CD4-positive, alpha-beta T cell treated with Interleukin-6 for 4 hours (primary cell): ENCODE data around the gene SCAP.
"Not testable (repeated sequence)": the region's sequence is repeated elsewhere in the genome, so short reads cannot be mapped to it uniquely, and the experiment has no call there.

Experiments
- DNase-seq: peaks from one replicate; pipeline ENCODE4 v3.0.0-alpha.2; 2020; ENCODE audit warnings: mixed read lengths

The SCAP gene

GRCh38 chr3:47394140-47394870, 81.4 kb downstream of the SCAP start:
- DNase-seq, result no peak

DNA sequence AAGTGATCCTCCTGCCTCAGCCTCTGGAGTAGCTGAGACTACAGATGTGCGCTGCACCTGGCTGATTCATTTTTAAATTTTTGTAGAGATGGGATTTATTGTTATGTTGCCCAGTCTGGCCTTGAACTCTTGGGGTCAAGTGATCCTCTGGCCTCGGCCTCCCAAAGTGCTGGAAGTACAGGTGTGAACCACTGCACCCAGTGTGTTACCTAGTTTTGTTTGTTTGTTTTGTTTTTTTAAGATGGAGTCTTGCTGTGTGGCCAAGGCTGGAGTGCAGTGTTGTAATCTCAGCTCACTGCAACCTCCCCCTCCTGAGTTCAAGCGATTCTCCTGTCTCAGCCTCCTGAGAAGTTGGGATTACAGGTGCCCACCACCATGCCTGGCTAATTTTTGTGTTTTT, 82.8 kb downstream of the SCAP start:
- DNase-seq, result no peak

GRCh38 chr3:47385796-47386195, 89.9 kb downstream of the SCAP start:
- DNase-seq, result no peak

DNA sequence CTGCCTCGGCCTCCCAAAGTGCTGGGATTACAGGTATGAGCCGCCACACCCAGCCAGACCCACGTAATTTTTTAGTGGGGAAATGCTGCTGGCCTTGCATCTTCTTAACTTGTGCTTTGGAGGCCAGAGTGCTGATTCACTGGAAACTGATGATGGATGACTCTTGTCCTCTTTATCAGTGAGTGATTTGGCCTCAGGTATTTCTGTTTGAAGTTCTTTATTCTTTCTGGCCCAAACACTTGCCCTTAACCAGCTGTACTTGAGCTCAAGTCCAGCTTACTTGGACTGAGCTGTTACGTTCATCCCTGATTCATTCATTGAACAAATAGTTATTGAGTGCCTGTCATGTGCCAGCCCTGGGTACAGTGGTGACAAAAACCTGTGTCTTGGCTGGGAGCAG, 90.7 kb downstream of the SCAP start:
- DNase-seq, result no peak

DNA sequence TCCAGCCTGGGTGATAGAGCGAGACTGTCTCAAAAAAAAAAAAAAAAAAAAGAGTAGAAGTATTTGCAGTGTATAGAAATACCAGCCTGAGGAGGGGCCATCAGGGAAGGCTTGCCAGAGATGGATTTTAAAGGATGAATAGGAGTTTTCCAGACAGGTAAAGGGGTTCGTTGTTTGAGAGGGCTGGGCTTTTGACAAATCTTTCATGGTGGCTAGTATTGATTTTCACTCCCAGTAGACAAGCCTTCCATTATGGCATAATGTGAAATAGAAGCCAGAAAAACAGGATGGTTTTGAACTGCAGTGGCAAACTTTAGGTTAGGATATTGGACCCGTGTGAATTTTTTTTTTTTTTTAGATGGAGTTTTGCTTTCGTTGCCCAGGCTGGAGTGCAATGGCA, 91.3 kb downstream of the SCAP start:
- no peak for DNase-seq

DNA sequence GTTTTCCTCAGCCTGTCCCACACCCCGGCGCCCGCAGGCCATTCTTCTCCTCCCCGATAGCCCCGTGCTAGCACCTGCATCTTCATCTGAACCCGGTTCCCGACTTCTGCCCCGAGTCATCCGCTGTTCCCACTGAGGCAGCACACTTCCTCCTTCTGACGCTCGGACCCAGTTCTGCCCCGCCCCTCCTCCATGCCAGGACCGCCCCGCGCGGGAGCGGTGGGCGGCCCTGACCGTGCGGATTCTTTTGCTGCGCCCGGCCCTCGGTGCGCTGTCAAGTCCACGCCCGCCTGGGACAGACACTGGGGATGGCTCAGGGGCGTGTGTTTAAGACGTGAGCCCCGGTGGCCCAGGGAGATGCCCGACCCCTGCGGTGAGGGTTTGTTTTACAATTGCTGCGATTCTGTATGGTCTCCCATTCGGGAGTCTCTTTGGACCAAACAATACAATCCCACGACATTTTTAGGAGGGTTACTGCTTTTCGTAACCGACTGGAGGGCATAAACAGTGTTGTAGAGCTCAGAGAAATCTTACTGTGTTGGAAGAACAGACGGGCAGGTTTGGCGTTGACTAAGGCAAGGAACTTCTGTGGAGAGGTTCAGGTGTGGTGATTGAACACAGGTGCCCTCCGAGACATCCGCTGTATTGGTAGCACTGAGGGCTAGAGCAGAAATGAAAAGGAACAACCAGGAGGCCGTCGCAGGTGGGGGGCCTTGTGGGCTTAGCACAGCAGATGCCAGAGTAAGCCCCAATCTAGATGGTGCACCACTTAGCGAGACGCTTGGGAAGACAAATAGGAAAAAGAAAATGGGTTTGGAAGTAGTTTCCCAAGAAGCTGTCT, 94.2 kb downstream of the SCAP start:
- DNase-seq, result peak; percentile 80

DNA sequence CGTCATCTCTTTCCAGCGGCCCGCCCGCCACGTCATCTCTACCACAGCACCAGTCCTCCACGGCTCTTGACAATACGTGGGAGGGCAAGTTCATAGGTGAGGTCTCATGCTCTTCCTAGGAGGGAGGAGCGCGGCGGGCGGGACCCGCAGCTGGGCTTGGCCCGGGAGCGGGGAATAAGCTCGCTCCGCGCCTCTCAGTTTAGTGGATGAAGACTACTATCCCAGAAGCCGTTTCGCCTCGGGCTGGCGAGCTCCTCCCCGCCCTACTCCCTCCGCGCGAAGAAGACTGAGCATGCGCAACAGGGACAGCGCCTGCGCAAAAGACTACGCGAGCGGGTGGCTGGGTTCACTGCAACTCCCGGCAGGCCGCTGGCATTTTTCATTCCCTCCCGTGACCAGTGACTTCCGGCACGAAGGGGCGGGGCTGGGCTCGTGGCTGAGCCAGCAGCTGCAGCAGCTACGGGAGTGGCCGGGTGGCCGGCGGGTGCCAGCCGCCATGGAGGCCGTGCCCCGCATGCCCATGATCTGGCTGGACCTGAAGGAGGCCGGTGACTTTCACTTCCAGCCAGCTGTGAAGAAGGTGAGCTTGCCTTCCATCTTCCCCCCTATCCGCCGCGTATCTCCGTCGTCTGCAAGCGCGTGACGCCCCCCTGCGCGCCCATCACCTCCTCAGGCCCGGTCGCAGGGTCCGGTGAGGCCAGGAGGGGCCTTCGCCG, 95.0 kb downstream of the SCAP start, which contains the start of gene PTPN23:
Gene PTPN23, plus strand, starts transcription at position 421 of the 716 bp plus-strand sequence. Its CDS starts 76 bp downstream, at position 497.
- peak; percentile 99 for DNase-seq

DNA sequence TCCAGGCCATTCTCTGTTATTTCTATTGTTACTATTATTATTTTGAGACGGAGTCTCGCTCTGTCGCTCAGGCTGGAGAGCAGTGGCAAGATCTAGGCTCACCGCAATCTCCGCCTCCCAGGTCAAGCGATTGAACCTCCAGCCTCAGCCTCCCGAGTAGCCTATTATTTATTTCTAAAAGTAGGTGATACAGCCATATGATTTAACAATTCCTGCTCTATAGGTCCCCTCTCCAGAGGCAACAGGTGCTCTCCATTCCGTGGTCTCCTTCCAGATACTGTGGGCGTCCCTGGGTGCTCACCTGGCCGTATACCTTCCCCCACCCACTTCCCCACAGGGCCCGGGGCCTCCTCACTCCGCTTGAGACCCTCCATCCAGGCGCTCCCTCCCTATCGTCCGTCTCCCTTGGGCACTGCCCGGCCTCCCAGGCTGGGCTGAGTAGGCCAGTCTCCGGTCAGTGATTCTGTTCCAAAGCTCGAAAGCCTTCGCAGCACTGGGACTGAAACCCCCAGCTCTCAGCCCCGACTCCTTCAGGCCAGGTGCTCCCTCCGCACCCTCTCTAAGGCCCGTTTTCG, 95.6 kb downstream of the SCAP start:
- no peak for DNase-seq

DNA sequence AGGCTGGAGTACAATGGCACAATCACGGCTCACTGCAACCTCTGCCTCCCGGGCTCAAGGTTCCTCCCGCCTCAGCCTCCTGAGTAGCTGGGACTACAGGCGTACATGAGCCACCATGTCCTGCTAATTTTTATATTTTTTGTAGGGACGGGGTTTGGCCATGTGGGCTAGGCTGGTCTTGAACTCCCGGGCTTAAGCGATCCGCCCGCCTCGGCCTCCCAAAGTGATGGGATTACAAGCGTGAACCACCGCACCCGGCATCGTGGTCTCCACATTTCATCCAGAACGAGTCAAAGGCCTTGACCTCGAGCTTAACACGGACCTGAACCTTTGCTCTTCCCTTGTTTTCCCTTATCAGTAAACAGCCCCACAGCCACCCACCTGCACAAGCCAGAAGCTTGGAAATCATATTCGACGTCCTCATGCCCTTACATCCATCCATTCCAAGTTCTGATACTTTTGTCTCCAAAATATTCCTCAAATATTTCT, 96.3 kb downstream of the SCAP start:
- DNase-seq, result no peak

DNA sequence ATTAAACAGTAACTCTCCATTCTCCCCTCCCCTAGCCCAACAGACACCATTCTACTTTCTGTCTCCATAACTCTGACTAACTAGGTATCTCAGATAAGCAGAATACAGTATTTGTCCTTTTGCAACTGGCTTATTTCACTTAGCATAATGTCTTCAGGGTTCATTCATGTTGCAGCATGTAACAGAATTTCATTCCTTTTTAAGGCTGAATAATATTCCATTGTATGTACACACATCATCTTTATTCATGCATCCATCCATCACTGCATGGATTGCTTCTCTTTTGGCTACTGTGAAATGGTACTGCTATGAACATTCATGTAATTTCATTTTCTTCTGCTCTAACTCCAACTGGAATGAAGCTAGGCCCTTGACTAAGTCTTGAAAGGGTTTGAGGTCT, 96.9 kb downstream of the SCAP start:
- DNase-seq, result no peak

DNA sequence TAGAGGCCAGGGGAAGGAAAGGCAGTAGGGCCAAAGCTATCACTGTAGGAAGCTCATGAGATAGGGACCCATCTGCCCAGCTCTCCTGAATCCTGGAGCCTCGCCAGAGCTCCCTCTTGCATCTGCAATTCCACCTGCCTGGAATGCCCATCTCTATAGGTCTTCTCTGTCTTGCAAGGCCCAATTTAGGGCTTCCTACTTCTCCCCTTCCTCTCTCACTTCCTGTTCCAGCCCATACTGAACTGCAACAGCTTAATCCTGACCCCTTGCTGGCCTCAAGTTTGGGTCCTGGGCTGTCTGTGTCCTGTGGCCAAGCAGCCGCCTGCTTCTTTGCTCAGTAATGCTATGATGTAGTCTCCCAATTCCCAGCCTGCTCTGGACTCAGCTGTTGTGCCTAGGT, 98.6 kb downstream of the SCAP start:
- no peak for DNase-seq

- DNase-seq, result no peak
Observed at GRCh38 chr3:47376393-47376792, 99.3 kb downstream of the SCAP start.

DNA sequence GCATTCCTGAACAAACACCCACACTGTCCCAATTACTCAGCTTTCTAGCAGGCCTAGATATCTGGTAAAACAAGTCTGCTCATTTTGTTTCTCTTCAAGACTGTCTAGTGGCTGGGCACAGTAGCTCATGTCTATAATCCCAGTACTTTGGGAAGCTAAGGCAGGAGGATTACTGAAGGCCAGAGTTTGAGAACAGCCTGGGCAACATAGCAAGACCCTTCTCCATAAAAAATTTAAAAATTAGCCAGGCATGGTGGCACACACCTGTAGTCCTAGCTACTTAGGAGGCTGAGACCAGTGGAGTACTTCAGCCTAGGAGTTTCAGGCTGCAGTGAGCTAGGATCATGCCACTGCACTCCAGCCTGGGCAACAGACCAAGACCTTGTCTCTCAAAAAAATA, 101.2 kb downstream of the SCAP start:
- DNase-seq, result no peak

DNA sequence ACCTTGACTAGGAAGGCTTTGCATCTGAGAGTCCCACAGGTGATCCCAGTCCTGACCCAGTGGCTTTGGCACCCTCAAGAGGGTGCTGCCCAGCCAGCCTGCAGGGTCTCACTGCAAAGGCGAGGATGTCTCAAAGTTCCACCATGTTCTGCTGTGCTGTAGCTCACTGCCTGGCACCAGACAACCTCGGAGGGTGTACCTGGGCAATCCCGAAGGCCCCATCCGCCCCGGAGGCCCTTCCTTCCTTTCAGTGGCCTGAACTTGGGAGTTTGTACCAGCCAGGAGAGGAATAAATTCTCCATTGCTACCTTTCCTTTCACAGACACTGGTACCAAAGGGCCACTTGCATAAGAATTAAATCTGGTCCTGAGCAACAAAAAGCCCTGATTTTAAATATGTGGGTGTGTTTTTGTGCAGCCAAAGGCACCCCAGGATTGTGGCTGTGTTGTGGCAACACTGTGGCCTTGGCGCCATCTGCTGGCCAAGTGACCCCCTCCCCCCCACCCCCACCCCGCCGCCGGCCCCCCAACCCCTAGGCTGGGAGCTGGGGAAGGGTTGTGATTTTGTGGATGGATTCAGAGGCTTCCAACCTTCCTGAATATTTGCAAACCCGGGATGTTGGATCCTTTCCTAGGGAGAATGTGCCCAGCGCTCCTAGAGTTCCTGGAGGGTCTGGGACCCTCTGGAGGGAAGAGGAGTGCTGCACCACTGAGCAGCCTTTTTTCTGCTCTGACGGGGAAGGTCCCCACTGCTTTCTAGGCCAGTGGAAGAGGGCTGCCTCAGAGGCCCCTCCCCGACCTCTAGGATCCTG, 104.6 kb downstream of the SCAP start:
- DNase-seq, result peak; percentile 58

DNA sequence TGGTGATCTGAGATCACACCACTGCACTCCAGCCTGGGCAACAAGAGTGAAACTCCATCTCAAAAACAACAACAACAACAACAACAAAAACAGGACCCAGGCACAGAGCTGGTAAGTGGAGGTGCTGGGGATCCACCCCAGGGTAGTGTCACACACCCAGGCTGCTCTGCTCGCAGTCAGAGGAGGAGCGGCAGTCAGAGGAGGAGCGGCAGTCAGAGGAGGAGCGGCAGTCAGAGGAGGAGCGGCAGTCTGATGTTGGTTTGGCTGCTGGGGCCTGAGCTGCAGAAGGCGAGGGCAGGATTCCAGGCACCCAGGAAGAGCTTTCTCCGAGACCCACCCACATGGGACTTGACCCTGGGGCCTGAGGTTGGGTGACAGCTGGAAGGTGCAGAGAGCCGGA, 105.7 kb downstream of the SCAP start:
- DNase-seq, result not testable (repeated sequence)

DNA sequence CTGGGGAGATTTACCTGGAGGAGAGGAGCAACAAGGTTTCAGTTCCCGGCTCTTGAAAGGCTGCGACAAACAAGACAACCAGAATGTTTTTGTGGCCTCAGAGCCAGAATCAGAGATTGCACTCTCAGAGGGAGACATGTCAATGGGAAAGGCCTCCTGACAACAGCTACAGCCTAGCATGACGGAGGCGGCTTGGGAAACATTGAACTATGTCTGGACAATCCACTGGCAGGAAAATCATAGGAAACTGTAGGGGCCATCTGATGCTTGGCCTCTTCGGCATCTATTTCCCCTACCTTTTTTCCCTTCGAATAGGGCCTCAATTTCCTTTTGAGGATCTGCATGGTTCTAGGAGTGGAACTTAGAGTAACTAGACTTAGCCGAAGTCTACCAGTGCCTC, 108.1 kb downstream of the SCAP start:
- no peak for DNase-seq

DNA sequence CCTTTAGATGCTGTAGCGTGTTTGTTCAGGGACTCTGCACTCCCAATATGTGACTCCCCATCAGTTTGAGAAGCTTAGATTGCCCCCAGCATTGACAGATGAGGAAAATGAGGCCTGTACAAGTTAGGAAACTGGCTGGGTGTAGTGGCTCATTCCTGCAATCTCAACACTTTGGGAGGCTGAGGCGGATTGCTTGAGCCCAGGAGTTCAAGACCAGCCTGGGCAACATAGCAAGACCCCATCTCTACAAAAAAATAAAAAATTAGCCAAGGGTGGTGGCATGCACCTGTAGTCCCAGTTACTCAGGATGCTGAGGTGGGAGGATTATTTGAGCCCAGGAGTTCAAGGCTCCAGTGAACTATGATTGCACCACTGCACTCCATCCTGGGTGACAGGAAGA, 108.9 kb downstream of the SCAP start:
- no peak for DNase-seq

DNA sequence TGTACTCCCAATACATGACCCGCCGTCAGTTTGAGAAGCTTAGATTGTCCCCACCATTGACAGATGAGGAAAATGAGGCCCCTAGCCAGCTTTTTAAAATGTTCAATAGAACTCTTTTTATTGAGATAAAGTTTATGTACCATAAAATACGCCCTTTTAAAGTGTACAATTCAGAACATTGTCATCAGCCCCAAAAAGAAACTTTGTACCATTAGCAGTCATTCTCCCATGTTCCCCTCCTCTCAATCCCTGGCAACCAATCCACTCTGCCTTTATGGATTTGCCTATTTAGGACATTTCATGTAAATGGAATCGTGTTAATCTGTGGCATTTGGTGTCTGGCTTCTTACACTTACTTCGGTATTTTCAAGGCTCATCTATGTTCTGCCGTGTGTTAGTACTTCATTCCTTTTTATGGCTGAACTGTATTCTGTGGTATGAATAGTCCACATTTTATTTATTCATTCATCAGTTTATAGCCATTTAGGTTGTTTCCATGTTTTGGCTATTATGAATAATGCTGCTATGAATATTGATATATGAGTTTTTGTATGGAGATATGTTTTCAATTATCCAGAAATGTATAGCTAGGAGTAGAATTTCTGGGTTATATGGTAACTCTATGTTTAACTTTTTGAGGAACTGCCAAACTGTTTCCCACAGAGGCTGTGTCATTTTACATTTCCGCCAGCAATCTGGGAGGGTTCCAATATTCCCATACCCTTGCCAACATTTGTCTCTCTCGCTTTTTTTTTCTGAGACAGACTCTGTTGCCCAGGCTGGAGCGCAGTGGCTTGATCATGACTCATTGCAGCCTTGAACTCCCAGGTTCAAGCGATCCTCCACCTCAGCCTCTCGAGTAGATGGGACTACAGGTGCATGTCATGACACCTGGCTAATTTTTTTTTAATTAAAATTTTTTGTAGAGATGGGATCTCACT, 110.3 kb downstream of the SCAP start:
- DNase-seq, result no peak
